HepG2 (cell line): Measurements from ENCODE around the gene KIF2C. TPM values are rescaled to one million over a fixed set of nuclear protein-coding genes. Genes with fewer than 3 reads are reported as not detected.

Experiments used
- ATAC-seq: fragments of 200-7000 bp; cut with Tn5 transposase; 3 replicates; pipeline ENCODE4 v1.9.1; 2020; ENCODE audit warnings: mild to moderate bottlenecking, moderate library complexity
- Bru-seq: library from RNA; stranded (reverse); fragments of 400-500 nt; gene quantifications from one replicate; lab custom pipeline; 2021; lab: Mats Ljungman, UMichigan
- BruChase-seq, 2 experiments: library from RNA; stranded (reverse); fragments of 400-500 nt; gene quantifications; one replicate each; lab custom pipeline; 2021; lab: Mats Ljungman, UMichigan
- BruUV-seq: library from RNA; stranded (reverse); fragments of 400-500 nt; replicated peaks from 2 replicates; lab custom pipeline; 2021; lab: Mats Ljungman, UMichigan
- CTCF ChIA-PET: fragments of 300-600 bp; formaldehyde crosslinking; extraction: SDS; loops from one replicate; lab custom pipeline; 2021; ENCODE audit warnings: low total read pairs, inconsistent platforms, low intra/inter-chr PET ratio; lab: Yijun Ruan, JAX
- POLR2A ChIA-PET: fragments of 350-600 bp; sonication (Branson Sonifier 250); formaldehyde crosslinking; loops from one replicate; lab custom pipeline; 2020; ENCODE audit warnings: antibody characterized with exemption, inconsistent platforms; lab: Yijun Ruan, JAX
- DNase-seq: peaks from one replicate; pipeline ENCODE4 v3.0.0-alpha.2; 2015; ENCODE audit warnings: low spot score
- FAIRE-seq: peaks from 3 replicates; lab custom pipeline; 2011; peaks lifted over from hg19 to GRCh38; lab: Jason Lieb, UNC
- H2AFZ ChIP-seq: one replicate; pipeline ENCODE4 v1.6.1; 2011; ENCODE audit warnings: low read length, inconsistent platforms
- H3K27ac ChIP-seq: fragments of 300-600 bp; 3 replicates; pipeline ENCODE4 v1.8.0; 2011; ENCODE audit warnings: mixed run types, mild to moderate bottlenecking, mixed read lengths, low read length, inconsistent platforms; ENCODE audit not compliant: insufficient read depth; ENCODE audit errors: extremely low read length
- H3K27me3 ChIP-seq, 2 experiments: fragments of 200-600 bp in 1 of 2; 2 replicates in 1 of 2; 3 replicates in 1 of 2; pipeline versions ENCODE4 v1.6.0 to v1.8.0; 2011; ENCODE audit warnings: low read length in 2 of 2, mild to moderate bottlenecking in 2 of 2, moderate library complexity in 2 of 2, inconsistent platforms in 1 of 2; ENCODE audit not compliant: insufficient read depth in 2 of 2, control insufficient read depth in 1 of 2
- H3K36me3 ChIP-seq, 2 experiments: fragments of 200-600 bp in 1 of 2; replicated peaks in 1 of 2; 2 replicates in 1 of 2; 3 replicates in 1 of 2; pipeline versions ENCODE4 v1.5.1 to v1.8.0; 2011; ENCODE audit warnings: low read length in 2 of 2, inconsistent platforms in 1 of 2; ENCODE audit not compliant: insufficient read depth in 2 of 2, control insufficient read depth in 1 of 2
- H3K4me1 ChIP-seq: 2 replicates; pipeline ENCODE4 v1.5.1; 2012; ENCODE audit warnings: low read length, inconsistent platforms; ENCODE audit not compliant: insufficient read depth
- H3K4me2 ChIP-seq: 2 replicates; pipeline ENCODE4 v1.6.0; 2011; ENCODE audit warnings: low read depth, low read length, inconsistent platforms
- H3K4me3 ChIP-seq, 3 experiments: fragments of 200-600 bp in 1 of 3; sonication (generic), shearing (Covaris generic) in 1 of 3; replicated peaks in 1 of 3; 2 replicates each; pipeline ENCODE4 v1.5.1; 2011 to 2016; ENCODE audit warnings: low read length in 3 of 3, inconsistent platforms in 2 of 3, low read depth in 2 of 3, mild to moderate bottlenecking in 2 of 3, control low read depth in 1 of 3, mixed read lengths in 1 of 3; ENCODE audit not compliant: insufficient read depth in 1 of 3
- H3K79me2 ChIP-seq: one replicate; pipeline ENCODE4 v1.6.1; 2011; ENCODE audit warnings: low read length, inconsistent platforms; ENCODE audit not compliant: insufficient read depth
- H3K9ac ChIP-seq: 2 replicates; pipeline ENCODE4 v1.6.0; 2011; ENCODE audit warnings: mild to moderate bottlenecking, low read depth, low read length, inconsistent platforms; ENCODE audit not compliant: insufficient read depth
- H3K9me3 ChIP-seq: 2 replicates; pipeline ENCODE4 v1.5.1; 2012; ENCODE audit warnings: mild to moderate bottlenecking, low read length
- H4K20me1 ChIP-seq: 2 replicates; pipeline ENCODE4 v1.6.0; 2011; ENCODE audit warnings: inconsistent platforms, mild to moderate bottlenecking, low read length, moderate library complexity; ENCODE audit not compliant: insufficient read depth
- ADNP ChIP-seq: sonication (generic); formaldehyde crosslinking; IDR thresholded peaks from 2 replicates; pipeline ENCODE4 v1.4.0; 2020; ENCODE audit warnings: missing genetic modification reagents
- MXD4 ChIP-seq: IDR thresholded peaks from 2 replicates; pipeline ENCODE4 v1.6.1; 2016; ENCODE audit warnings: mild to moderate bottlenecking, missing biosample characterization, missing genetic modification reagents
- NFKBIZ ChIP-seq: IDR thresholded peaks from 2 replicates; pipeline ENCODE4 v1.6.1; 2018; ENCODE audit warnings: missing genetic modification reagents, missing compliant biosample characterization
- POLR2AphosphoS2 ChIP-seq: IDR thresholded peaks from 2 replicates; pipeline ENCODE4 v1.6.1; 2011; ENCODE audit warnings: low read depth, low read length, improper control_type of control experiment
- STAG1 ChIP-seq: sonication (generic); formaldehyde crosslinking; IDR thresholded peaks from 2 replicates; pipeline ENCODE4 v1.4.0; 2020; ENCODE audit warnings: missing genetic modification reagents
- THAP9 ChIP-seq: sonication (generic); formaldehyde crosslinking; IDR thresholded peaks from 2 replicates; pipeline ENCODE4; 2020; ENCODE audit warnings: missing genetic modification reagents, mild to moderate bottlenecking, borderline replicate concordance
- ZNF143 ChIP-seq: sonication (generic); formaldehyde crosslinking; IDR thresholded peaks from 2 replicates; pipeline ENCODE4 v1.4.0; 2020; ENCODE audit warnings: missing genetic modification reagents
- ZNF503 ChIP-seq: sonication (generic); formaldehyde crosslinking; IDR thresholded peaks from 2 replicates; pipeline ENCODE4 v1.4.0; 2020; ENCODE audit warnings: missing genetic modification reagents
- ZNF672 ChIP-seq: sonication (generic); formaldehyde crosslinking; IDR thresholded peaks from 2 replicates; pipeline ENCODE4 v1.8.1; 2022; ENCODE audit warnings: missing genetic modification reagents
- ZNF709 ChIP-seq: sonication (generic); formaldehyde crosslinking; IDR thresholded peaks from 2 replicates; pipeline ENCODE4 v1.5.0; 2020; ENCODE audit warnings: mild to moderate bottlenecking, missing genetic modification reagents
- WGBS: methylation state at CpG from one replicate; pipeline ENCODE4 v1.1.6; 2017; ENCODE audit warnings: low lambda C conversion rate; 5-methylcytosine and 5-hydroxymethylcytosine counted together
- in situ Hi-C: cut with HindIII; loops from 2 replicates; pipeline ENCODE4 v1.10.0; 2017; ENCODE audit warnings: low pct_unique_long_range_greater_than_20kb; ENCODE audit not compliant: extremely low pct_ligation_motif_present
- intact Hi-C: fragments of 100-400 bp; cut with micrococcal nuclease; formaldehyde crosslinking; loops from one replicate; pipeline ENCODE4 v1.10.0; 2022; ENCODE audit not compliant: unreplicated experiment
- long read RNA-seq, 2 experiments: library from RNA in 1 of 2; library from polyadenylated mRNA in 1 of 2; stranded (forward) in 1 of 2; unstranded in 1 of 2; transcript quantifications; one replicate each; pipeline ENCODE4 v2.0.0, GENCODE V29; 2019 to 2022
- polyA minus RNA-seq, 3 experiments: library from RNA; depleted of rRNA, polyadenylated mRNA; stranded (reverse); fragments of >200 nt; gene quantifications; 2 replicates each; pipeline ENCODE4 v1.2.3, GENCODE V29; 2011; ENCODE audit warnings: low replicate concordance in 1 of 3
- polyA plus RNA-seq, 8 experiments: library from polyadenylated mRNA; depleted of rRNA in 3 of 8; stranded (reverse) in 7 of 8; unstranded in 1 of 8; fragments of >200 nt; fragmentation: Illumina TruSeq in 4 of 8; extraction: Trizol in 4 of 8; gene quantifications; 2 replicates each; pipeline versions ENCODE4 v1.2.1 to v1.2.3, GENCODE V29; 2011 to 2016; ENCODE audit warnings: low read depth in 4 of 8, missing spikeins in 1 of 8, mixed read lengths in 1 of 8; ENCODE audit not compliant: insufficient read depth in 1 of 8
- total RNA-seq, 5 experiments: library from RNA; depleted of rRNA; stranded (reverse); fragments of >200 nt; fragmentation: Illumina TruSeq; extraction: Trizol; gene quantifications; 2 replicates each; pipeline ENCODE4 v1.2.3, GENCODE V29; 2016; ENCODE audit warnings: low read depth in 1 of 5

Gene KIF2C
- total RNA-seq (2016; rRNA removed; fragmentation: Illumina TruSeq; extraction: Trizol) (53.7 and 72.9 TPM in 2 replicates), polyA plus RNA-seq (2011; rRNA removed) (18.7 and 29.7 TPM in 2 replicates), polyA minus RNA-seq (2011; rRNA and poly(A)+ RNA removed; ENCODE audit: low replicate concordance) (31.3 and 83.4 TPM in 2 replicates), Bru-seq, nascent RNA (percentile 54 among the genes with signal in this experiment), BruChase-seq, experiment 1, labeled RNA remaining after a 6-hour chase (percentile 68 among the genes with signal in this experiment), BruChase-seq, experiment 2, labeled RNA remaining after a 2-hour chase (percentile 68 among the genes with signal in this experiment)
- 9.7 and 10.2 TPM in 2 replicates for total RNA-seq (2016; cell fraction: cytosol; rRNA removed; fragmentation: Illumina TruSeq; extraction: Trizol; ENCODE audit: low read depth)
- total RNA-seq (2016; cell fraction: insoluble cytoplasmic fraction; rRNA removed; fragmentation: Illumina TruSeq; extraction: Trizol) = 54.6 and 71.7 TPM in 2 replicates
- 15.0 and 17.3 TPM in 2 replicates for total RNA-seq (2016; cell fraction: membrane; rRNA removed; fragmentation: Illumina TruSeq; extraction: Trizol)
- 38.6 and 44.7 TPM in 2 replicates for total RNA-seq (2016; cell fraction: nucleus; rRNA removed; fragmentation: Illumina TruSeq; extraction: Trizol)
- 19.6 and 27.5 TPM in 2 replicates for polyA plus RNA-seq (2011; cell fraction: cytosol; rRNA removed)
- 24.9 and 38.1 TPM in 2 replicates for polyA plus RNA-seq (2011; cell fraction: nucleus; rRNA removed)
- 10.5 and 22.4 TPM in 2 replicates for polyA plus RNA-seq (2012)
- polyA plus RNA-seq (2016; cell fraction: cytosol; fragmentation: Illumina TruSeq; extraction: Trizol; ENCODE audit: low read depth) = 4.1 and 4.3 TPM in 2 replicates
- 53.4 and 53.6 TPM in 2 replicates for polyA plus RNA-seq (2016; cell fraction: insoluble cytoplasmic fraction; fragmentation: Illumina TruSeq; extraction: Trizol; ENCODE audit: low read depth)
- polyA plus RNA-seq (2016; cell fraction: membrane; fragmentation: Illumina TruSeq; extraction: Trizol; ENCODE audit: low read depth) = 7.5 and 8.7 TPM in 2 replicates
- polyA plus RNA-seq (2016; cell fraction: nucleus; fragmentation: Illumina TruSeq; extraction: Trizol; ENCODE audit: insufficient read depth, low read depth) = 60.0 and 62.0 TPM in 2 replicates
- 16.1 and 23.2 TPM in 2 replicates for polyA minus RNA-seq (2011; cell fraction: cytosol; rRNA and poly(A)+ RNA removed)
- polyA minus RNA-seq (2011; cell fraction: nucleus; rRNA and poly(A)+ RNA removed) = 17.5 and 27.9 TPM in 2 replicates
- long read RNA-seq, experiment 1, transcript KIF2C-202 (21 exons, 2,879 nt) = major isoform, 17 of 38 reads
- long read RNA-seq, experiment 1, partial matches to known transcripts = 6 of 38 reads
- long read RNA-seq, experiment 1, other reads (novel, unspliced or antisense) = 15 of 38 reads
- long read RNA-seq, experiment 2, transcript KIF2C-202 (21 exons, 2,879 nt) = major isoform, 14 of 29 reads
- long read RNA-seq, experiment 2, partial matches to known transcripts = 10 of 29 reads
- long read RNA-seq, experiment 2, other reads (novel, unspliced or antisense) = 5 of 29 reads

DNA sequence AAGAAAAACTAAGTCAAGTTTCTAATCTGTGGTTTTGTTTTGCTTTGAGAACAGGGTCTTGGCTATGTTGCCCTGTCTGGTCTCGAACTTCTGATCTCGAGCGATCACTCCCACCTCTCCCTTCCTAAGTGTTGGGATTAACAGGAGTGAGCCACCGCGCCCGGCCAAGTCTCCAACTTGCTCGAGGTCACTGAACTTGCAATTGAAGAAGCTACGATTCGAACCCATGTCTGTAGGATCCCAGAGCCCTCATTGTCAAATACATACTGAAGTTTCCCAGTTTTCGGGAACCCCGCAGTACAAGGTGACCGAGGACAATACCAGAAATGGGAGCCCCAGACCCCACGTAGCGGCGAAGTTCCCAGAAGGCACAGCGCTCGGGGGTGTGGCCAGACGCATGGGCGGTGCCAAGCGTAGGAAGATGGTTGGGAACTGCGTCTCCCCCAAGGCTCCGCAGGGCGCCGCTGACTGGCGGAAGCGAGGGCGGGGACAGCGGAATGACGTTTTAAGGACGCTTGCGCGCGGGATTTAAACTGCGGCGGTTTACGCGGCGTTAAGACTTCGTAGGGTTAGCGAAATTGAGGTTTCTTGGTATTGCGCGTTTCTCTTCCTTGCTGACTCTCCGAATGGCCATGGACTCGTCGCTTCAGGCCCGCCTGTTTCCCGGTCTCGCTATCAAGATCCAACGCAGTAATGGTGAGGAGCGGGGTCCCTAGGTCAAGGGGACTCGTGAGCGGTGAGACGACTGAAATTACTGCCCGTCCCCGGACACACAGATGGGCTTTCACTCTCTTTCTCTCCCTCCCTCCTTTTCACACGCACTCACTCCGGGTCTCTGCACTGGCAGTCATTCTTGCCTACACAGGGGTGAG lies at the start of gene KIF2C:
KIF2C (plus strand) TSS at position 531 of the 872 bp plus-strand sequence; CDS start at position 627, 96 bp downstream.
- intact Hi-C loops = no loop called here
- no peaks in the 10 kb centered on the region; a peak in 1 of 5 replicates for H3K27me3 ChIP-seq
- TF ChIP-seq THAP9 (CRISPR knock-in tag) (peak; percentile 94), ZNF143 (CRISPR knock-in tag) (peak; percentile 90), ADNP (CRISPR knock-in tag) (peak; percentile 48; the same call in 1 of the 2 replicates), STAG1 (CRISPR knock-in tag) (no peak), NFKBIZ (CRISPR knock-in tag) (no peak), ZNF503 (CRISPR knock-in tag) (peak; percentile 39; the same call in 1 of the 2 replicates), MXD4 (CRISPR knock-in tag) (peak; percentile 49; the same call in 1 of the 2 replicates), ZNF709 (CRISPR knock-in tag) (no peak), POLR2AphosphoS2 (no peak), ZNF672 (CRISPR knock-in tag) (no peak; the same call in 1 of the 2 replicates)

More for the DNA sequence above, at the start of gene KIF2C:
- peaks cover 5 to 12% of the 10 kb centered on the region in 2 experiments for H3K36me3 ChIP-seq
- peak; percentile 97 for ATAC-seq
- in situ Hi-C loops = no loop called here
- peak within 1 kb of the TSS; percentile 66 for H2AFZ ChIP-seq
- H3K4me3 ChIP-seq = peak within 1 kb of the TSS; percentile 76 to 93 (median 88)
- peak within 1 kb of the TSS; percentile 90 for H3K9ac ChIP-seq
- DNase-seq = peak; percentile 93
- H3K4me2 ChIP-seq = peak within 1 kb of the TSS; percentile 95
- peaks cover 36% of the 10 kb centered on the region for H3K79me2 ChIP-seq
- ChIA-PET CTCF (no interaction called here), POLR2A (interaction anchor here (0.7 to 2.9 kb wide), 2 partner anchors 9 to 35 kb away, joined by 3 to 10 read pairs; partner anchors contain the start of genes RNU5D-1 and RPS8)
- H3K9me3 ChIP-seq = no peaks in the 10 kb centered on the region
- H4K20me1 ChIP-seq = no peaks in the 10 kb centered on the region
- H3K4me1 ChIP-seq = peaks cover 55% of the 10 kb centered on the region
- WGBS = under 1% methylated on average over 32 of the region's 57 CpGs
- FAIRE-seq = peak; percentile 88
- peak within 1 kb of the TSS; percentile 70 for H3K27ac ChIP-seq
- no TSS peak for BruUV-seq
